OCI-LY1 (cell line): ENCODE data around the gene ARL10.

Experiments used
- H2AFZ ChIP-seq: fragments of 200-600 bp; sonication (generic), shearing (Covaris generic); 2 replicates; pipeline ENCODE4 v1.6.0; 2014; ENCODE audit warnings: antibody characterized with exemption, mild to moderate bottlenecking, low read length
- H3F3A ChIP-seq: fragments of 200-600 bp; sonication (generic), shearing (Covaris generic); 2 replicates; pipeline ENCODE4 v1.6.0; 2014; ENCODE audit warnings: mild to moderate bottlenecking, antibody characterized with exemption, low read length, moderate library complexity; ENCODE audit not compliant: insufficient read depth
- H3K27ac ChIP-seq: fragments of 200-600 bp; sonication (generic); 2 replicates; pipeline ENCODE4 v1.5.1; 2014; ENCODE audit warnings: low read length, mixed run types, mild to moderate bottlenecking, low read depth; ENCODE audit not compliant: poor library complexity, severe bottlenecking
- H3K27me3 ChIP-seq: fragments of 200-600 bp; sonication (generic); 2 replicates; pipeline ENCODE4 v1.6.0; 2014; ENCODE audit warnings: antibody characterized with exemption, mild to moderate bottlenecking, low read length, moderate library complexity; ENCODE audit not compliant: insufficient read depth
- H3K36me3 ChIP-seq: fragments of 200-600 bp; sonication (generic); 2 replicates; pipeline ENCODE4 v1.6.1; 2014; ENCODE audit warnings: mild to moderate bottlenecking, antibody characterized with exemption, low read length, moderate library complexity, mixed read lengths; ENCODE audit not compliant: insufficient read depth
- H3K4me1 ChIP-seq: fragments of 200-600 bp; sonication (generic); 2 replicates; pipeline ENCODE4 v1.5.1; 2014; ENCODE audit warnings: mild to moderate bottlenecking, low read length, moderate library complexity; ENCODE audit not compliant: insufficient read depth, severe bottlenecking
- H3K4me2 ChIP-seq: fragments of 200-600 bp; sonication (generic), shearing (Covaris generic); 2 replicates; pipeline ENCODE4 v1.6.1; 2014; ENCODE audit warnings: low read length
- H3K4me3 ChIP-seq: fragments of 200-600 bp; sonication (generic); 2 replicates; pipeline ENCODE4 v1.5.1; 2014; ENCODE audit warnings: low read length, low read depth, mild to moderate bottlenecking, mixed read lengths; ENCODE audit not compliant: poor library complexity, severe bottlenecking
- H3K79me2 ChIP-seq: fragments of 200-600 bp; shearing (Covaris generic); 2 replicates; pipeline ENCODE4 v1.6.1; 2016; ENCODE audit warnings: mixed run types, low read length, mixed read lengths; ENCODE audit not compliant: insufficient read depth
- H3K9ac ChIP-seq: fragments of 200-600 bp; sonication (generic), shearing (Covaris generic); 2 replicates; pipeline ENCODE4 v1.6.1; 2014; ENCODE audit warnings: mild to moderate bottlenecking, low read length, mixed read lengths
- H3K9me2 ChIP-seq: fragments of 200-600 bp; sonication (generic), shearing (Covaris generic); 2 replicates; pipeline ENCODE4 v1.6.1; 2014; ENCODE audit warnings: low read depth, mild to moderate bottlenecking, low read length, mixed read lengths
- H3K9me3 ChIP-seq: fragments of 200-600 bp; shearing (Covaris generic); 2 replicates; pipeline ENCODE4 v1.6.1; 2014; ENCODE audit warnings: low read length, mixed read lengths
- H4K20me1 ChIP-seq: fragments of 200-600 bp; sonication (generic), shearing (Covaris generic); 2 replicates; pipeline ENCODE4 v1.6.0; 2016; ENCODE audit warnings: mild to moderate bottlenecking, low read length; ENCODE audit not compliant: insufficient read depth
- EZH2 ChIP-seq: fragments of 200-600 bp; sonication (generic), shearing (Covaris generic); IDR thresholded peaks from 2 replicates; pipeline ENCODE4 v1.8.0; 2017; ENCODE audit warnings: borderline replicate concordance, mixed run types, mild to moderate bottlenecking, antibody characterized with exemption, low read length, moderate library complexity, mixed read lengths
- TF ChIP-seq, protein P1 (sequence below): fragments of 200-600 bp; sonication (generic), shearing (Covaris generic); IDR thresholded peaks from 2 replicates; pipeline ENCODE4 v1.5.1; 2017; ENCODE audit warnings: mild to moderate bottlenecking, antibody characterized with exemption, low read length, moderate library complexity, mixed read lengths

The ARL10 gene

DNA sequence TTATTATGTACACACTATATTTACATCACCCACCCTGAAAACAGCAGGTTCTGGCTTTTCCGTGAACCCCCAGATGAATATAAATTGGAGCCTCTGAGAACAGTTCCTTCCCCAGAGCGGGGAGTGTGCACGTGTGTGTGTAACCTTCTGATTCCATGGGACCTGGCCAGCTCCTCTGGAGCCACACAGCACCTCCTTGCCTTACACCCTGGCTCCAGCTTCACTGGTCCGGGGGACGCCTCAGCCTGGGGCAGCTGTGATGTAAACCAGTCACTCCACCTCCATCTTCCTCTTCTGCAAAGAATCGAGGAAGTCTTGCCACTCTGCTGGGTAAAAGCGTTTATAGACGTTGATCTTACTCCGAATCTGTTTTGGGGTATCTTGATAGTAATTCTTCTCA is 18.7 kb downstream of the ARL10 start:
- no peaks in the 10 kb centered on the region for H4K20me1 ChIP-seq
- no peaks in the 10 kb centered on the region for H3K27me3 ChIP-seq
- TF ChIP-seq, protein P1, sequence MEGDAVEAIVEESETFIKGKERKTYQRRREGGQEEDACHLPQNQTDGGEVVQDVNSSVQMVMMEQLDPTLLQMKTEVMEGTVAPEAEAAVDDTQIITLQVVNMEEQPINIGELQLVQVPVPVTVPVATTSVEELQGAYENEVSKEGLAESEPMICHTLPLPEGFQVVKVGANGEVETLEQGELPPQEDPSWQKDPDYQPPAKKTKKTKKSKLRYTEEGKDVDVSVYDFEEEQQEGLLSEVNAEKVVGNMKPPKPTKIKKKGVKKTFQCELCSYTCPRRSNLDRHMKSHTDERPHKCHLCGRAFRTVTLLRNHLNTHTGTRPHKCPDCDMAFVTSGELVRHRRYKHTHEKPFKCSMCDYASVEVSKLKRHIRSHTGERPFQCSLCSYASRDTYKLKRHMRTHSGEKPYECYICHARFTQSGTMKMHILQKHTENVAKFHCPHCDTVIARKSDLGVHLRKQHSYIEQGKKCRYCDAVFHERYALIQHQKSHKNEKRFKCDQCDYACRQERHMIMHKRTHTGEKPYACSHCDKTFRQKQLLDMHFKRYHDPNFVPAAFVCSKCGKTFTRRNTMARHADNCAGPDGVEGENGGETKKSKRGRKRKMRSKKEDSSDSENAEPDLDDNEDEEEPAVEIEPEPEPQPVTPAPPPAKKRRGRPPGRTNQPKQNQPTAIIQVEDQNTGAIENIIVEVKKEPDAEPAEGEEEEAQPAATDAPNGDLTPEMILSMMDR, result no peak
- TF ChIP-seq EZH2, result no peak
- H3K79me2 ChIP-seq, result peaks cover 30% of the 10 kb centered on the region
- peaks cover 19% of the 10 kb centered on the region for H3K4me1 ChIP-seq
- H3K27ac ChIP-seq, result no peak overlapping the region
- H3K9me3 ChIP-seq, result no peaks in the 10 kb centered on the region
- H3K9ac ChIP-seq, result no peak overlapping the region
- peaks cover 86% of the 10 kb centered on the region for H3K36me3 ChIP-seq
- H2AFZ ChIP-seq, result no peak overlapping the region
- H3F3A ChIP-seq, result peaks cover 7% of the 10 kb centered on the region; the same call in 1 of the 2 replicates
- no peak overlapping the region for H3K4me2 ChIP-seq
- no peak overlapping the region for H3K4me3 ChIP-seq
- no peaks in the 10 kb centered on the region for H3K9me2 ChIP-seq

DNA sequence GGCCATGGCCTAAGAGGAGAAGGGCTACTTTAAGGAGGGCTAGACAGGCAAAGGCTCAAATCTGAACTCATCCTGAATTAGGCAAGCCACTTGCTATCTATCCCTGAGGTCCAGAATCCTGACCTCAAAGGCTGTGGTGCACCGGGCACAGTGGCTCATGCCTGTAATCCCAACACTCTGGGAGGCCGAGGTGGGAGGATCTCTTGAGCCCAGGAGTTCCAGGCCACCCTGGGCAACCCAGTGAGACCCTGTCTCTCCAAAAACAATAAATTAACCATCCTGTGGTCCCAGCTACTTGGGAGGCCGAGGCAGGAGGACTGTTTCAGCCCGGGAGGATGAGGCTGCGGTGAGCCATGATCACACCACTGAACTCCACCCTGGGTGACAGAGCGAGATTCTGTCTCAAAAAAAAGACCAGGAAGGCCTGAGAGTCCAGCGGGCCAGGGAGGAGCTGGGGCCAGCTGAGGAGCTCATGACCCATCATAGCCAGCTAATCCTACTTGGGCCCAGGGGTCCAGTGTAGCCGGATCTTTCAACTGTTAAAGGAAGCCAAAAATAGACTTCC is 19.2 kb downstream of the ARL10 start:
- H3K9me2 ChIP-seq, result no peaks in the 10 kb centered on the region
- H4K20me1 ChIP-seq, result no peaks in the 10 kb centered on the region
- peaks cover 30% of the 10 kb centered on the region for H3K79me2 ChIP-seq
- H3K27ac ChIP-seq, result no peak overlapping the region
- peaks cover 7% of the 10 kb centered on the region; the same call in 1 of the 2 replicates for H3F3A ChIP-seq
- H3K9me3 ChIP-seq, result no peaks in the 10 kb centered on the region
- H3K4me3 ChIP-seq, result no peak overlapping the region
- no peak overlapping the region for H3K9ac ChIP-seq
- H2AFZ ChIP-seq, result no peak overlapping the region
- H3K4me2 ChIP-seq, result no peak overlapping the region
- no peak for TF ChIP-seq EZH2
- TF ChIP-seq, protein P1, result no peak
- peaks cover 81% of the 10 kb centered on the region for H3K36me3 ChIP-seq
- H3K4me1 ChIP-seq, result peaks cover 20% of the 10 kb centered on the region
- H3K27me3 ChIP-seq, result no peaks in the 10 kb centered on the region

DNA sequence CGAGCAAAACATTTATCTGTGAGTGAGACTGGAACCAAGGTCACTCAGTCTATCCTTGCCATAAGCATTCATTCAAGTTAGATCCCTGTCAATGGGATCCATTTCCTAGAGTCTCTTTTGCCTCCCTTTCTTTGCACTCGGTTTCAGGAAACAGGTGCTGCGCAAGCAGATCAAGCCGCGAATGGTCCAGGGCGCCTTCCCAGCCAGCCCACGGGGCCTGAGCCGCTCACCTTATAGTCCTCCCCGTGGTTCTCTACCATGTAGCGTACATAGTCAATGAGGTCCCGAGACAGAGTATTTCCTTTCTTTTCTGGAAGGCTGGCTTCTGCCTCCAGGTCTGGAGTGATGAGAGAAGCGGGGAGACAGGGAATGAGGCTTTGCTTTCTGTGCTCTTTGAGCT is 19.7 kb downstream of the ARL10 start:
- Histone ChIP-seq H3K4me2 (no peak overlapping the region), H3K4me3 (no peak overlapping the region), H4K20me1 (no peaks in the 10 kb centered on the region), H3K27me3 (no peaks in the 10 kb centered on the region), H3K9ac (no peak overlapping the region), H3K79me2 (peaks cover 30% of the 10 kb centered on the region), H3K9me3 (no peaks in the 10 kb centered on the region), H3K36me3 (peaks cover 79% of the 10 kb centered on the region), H2AFZ (no peak overlapping the region), H3F3A (peaks cover 5% of the 10 kb centered on the region; the same call in 1 of the 2 replicates), H3K9me2 (no peaks in the 10 kb centered on the region), H3K27ac (no peak overlapping the region), H3K4me1 (peaks cover 25% of the 10 kb centered on the region)
- TF ChIP-seq, protein P1, result no peak
- no peak for TF ChIP-seq EZH2
